CD4-positive, alpha-beta T cell treated with Interleukin-2 at 100 ng/mL for 4 hours (primary cell): Measurements from ENCODE around the gene OCEL1.
A peak's percentile ranks its signal among the peaks of the same experiment; 100 is the strongest.

Source experiments
- DNase-seq: peaks from one replicate; pipeline ENCODE4 v3.0.0-alpha.2; 2020; ENCODE audit warnings: low spot score

OCEL1 gene

DNA sequence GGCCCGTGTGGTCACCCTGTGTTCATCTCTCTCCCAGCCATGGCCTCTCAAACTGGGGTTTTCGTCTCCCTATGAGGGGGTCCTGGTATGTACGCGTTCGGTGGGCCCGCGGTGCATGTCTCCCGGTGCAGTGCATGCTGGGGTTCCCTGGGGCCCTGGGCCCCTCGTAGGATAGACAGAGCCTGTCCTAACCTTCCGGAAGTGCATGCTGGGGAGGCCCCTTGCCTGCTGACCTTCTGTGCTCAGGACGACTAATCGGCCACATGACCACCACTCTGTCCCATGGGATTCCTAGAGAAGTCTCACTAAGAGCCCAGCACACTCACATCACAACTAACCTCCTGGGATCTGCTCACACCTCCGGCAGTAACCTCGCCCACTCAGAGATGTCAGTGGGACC, 15.7 kb upstream of the OCEL1 start:
- no peak for DNase-seq

DNA sequence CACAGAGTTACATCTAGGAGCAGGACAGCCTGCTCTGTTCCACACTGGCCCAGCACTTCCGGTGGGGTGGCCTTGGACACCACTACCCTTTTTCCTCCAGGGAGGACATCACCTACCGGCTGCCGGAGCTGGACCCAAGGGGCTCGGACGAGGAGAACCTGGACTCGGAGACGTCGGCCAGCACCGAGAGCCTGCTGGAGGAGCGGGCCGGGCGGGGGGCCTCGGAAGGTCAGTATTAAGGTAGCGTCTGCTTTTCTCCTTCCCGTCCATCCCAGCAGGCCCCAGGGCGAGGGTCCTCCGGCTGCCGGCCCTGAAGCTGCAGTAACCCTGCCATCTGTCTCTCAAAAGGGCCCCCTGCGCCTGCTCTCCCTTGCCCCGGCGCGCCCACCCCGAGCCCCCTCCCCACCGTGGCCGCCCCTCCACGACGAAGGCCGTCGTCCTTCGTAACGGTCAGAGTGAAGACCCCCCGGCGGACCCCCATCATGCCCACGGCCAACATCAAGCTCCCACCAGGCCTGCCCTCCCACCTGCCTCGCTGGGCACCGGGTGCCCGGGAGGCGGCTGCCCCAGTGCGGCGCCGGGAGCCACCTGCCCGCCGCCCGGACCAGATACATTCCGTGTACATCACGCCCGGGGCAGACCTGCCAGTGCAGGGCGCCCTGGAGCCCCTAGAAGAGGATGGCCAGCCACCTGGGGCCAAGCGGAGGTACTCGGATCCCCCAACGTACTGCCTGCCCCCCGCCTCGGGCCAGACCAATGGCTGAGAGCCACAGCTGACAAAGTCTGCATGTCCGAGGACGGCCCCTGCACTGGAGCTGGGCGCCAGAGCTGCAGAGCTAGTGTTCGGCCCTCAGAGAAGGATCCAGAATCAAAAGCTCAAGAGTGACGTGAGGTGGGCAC, 14.2 kb upstream of the OCEL1 start:
- no peak for DNase-seq

- DNase-seq, result no peak
These were observed 12.7 kb upstream of the OCEL1 start for GRCh38 chr19:17213334-17213733.

GRCh38 chr19:17214508-17215126, 11.4 kb upstream of the OCEL1 start:
- DNase-seq, result no peak

DNA sequence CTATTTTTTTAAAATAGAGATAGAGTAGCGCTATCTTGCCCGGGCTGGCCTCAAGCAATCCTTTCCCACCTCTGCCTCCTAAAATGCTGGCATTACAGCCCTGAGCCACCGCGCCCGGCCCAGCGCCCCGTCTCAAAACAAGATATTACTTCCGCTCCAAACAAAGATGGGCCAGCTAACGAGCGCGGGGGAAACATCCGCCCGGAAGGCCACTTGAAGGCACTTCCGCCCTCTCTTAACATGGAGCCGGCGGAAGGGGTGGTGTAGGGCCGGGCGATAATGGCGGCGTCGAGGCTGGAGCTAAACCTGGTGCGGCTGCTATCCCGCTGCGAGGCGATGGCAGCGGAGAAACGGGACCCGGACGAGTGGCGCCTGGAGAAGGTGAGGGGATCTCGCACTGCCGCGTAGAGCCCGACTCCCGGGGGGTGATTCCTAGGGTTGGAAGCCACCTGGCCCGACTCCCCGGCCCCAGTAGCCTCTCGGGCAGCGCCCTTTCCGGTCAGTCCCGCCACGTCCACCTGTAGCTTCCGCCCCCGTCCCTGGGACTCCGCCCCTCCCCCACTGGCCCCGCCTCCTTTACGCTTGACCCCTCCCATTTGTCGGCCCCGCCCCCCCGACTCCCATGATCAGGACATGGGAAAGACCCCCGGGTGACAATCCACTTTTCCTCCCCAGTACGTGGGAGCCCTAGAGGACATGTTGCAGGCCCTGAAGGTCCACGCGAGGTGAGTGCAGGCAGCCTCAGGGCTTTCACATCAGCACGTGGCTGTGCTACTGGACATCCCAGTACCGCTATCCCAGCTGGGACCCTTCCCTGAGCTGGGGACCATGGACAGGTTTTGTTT, 10.7 kb upstream of the OCEL1 start, which contains the start of gene USE1:
Gene USE1 (plus strand): TSS at position 231 of the 845 bp plus-strand sequence. CDS start 49 bp downstream, at position 280.
- DNase-seq, result peak; percentile 90

GRCh38 chr19:17216058-17216670, 9.9 kb upstream of the OCEL1 start:
- no peak for DNase-seq

DNA sequence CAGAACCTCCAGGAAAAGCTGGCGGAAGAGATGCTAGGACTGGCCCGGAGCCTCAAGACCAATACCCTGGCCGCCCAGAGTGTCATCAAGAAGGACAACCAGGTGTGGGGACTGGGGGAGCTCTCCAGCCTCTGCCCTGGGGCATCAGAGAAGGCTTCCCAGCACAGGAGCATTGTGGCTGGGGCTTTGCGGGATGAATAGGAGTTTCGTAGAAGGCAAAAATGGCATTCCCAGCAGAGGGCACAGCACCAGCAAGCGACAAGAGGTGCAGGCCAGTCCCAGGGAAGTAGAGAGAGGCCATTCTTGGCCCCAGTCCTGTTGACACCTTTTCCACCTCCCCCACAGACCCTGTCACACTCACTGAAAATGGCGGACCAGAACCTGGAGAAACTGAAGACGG, 6.7 kb upstream of the OCEL1 start:
- no peak for DNase-seq

DNA sequence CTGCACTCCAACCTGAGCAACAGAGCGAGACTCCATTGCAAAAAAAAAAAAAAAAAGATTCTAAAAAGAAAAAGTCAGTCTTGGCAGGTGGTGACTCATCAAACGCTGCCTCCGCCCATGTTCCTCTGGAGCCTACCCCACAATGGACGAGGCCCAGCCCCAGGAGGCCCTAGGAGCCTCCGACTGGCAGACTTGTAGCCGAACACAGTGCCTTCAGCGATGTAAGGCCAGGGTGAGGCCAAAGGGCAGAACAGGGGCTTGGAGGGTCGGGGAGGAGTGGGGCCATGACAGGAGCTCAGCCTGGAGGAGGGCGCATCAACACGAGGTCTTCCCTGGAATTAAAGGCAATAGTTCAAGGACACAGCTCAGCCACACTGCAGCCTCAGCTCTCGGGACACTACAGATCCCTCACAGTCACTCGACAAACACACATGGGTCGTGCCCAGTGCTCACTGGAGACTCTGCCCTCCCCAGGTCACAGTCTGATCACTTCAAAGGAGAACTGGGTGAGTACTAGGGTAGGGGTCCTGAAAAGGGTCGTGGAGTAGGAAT, 5.7 kb upstream of the OCEL1 start:
- DNase-seq, result peak; percentile 33

GRCh38 chr19:17225053-17225452, 973 bp upstream of the OCEL1 start:
- DNase-seq, result no peak

DNA sequence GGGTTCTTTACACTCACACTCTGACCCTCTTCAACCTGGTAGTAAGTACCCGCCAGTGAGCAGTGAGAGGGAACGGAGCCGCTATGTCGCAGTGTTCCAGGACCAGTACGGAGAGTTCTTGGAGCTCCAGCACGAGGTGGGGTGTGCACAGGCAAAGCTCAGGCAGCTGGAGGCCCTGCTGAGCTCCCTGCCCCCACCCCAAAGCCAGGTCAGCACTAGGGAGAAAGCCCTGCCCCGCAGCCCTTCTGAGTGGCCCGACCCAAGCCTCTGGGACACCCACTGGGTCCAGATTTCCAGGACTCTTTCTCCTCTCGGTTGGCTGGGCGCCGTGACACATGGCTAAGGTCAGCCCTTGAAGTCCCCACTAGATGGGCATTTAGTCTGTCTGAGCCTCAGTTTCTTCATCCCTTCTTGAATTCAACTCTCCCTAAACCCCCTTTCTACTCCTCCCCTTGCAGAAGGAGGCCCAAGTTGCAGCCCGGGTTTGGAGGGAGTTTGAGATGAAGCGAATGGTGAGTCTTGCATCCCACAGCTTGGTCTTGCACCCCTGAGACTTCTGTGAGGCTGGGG, 1.9 kb downstream of the OCEL1 start:
- no peak for DNase-seq

DNA sequence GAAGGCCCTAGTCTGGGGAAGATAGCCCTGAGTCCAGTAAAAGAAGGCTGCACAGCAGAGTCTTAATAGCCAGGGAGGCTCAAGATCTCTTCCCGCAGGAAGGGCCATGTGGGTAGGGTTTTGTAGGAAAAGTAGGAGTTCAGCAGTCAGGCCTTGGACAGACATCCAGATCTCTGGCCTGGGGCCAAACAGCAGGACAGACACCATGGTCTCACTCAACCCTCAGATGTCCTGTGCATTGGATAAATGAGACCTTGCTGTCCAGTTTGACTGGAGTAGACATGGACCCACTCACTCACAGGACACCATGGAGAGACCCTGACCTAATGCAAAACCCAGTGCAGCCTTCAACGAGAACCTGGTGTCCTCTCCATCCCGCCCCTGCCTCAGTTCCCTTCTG, 3.9 kb downstream of the OCEL1 start:
- DNase-seq, result no peak

GRCh38 chr19:17232258-17232657, 6.2 kb downstream of the OCEL1 start:
- no peak for DNase-seq

DNA sequence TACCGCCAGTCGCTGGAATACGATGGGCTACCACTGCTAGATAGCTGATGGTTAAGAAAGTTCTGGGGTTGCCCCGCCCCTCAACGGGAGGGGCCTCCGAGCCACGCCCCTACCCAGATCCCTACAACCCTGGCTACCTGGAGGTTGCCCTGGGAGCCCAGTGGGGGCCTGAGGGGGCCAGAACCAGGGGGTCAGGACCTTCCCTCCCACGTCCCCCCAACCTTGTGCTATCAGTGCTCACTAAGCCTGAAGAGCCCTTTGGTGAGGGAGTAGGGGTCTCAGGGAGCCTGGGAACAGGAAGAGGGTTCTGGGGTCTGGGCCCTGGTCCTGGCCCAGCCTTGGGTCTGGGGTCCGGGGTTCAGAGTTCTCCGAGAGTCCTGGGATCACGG, 8.9 kb downstream of the OCEL1 start:
- DNase-seq, result peak; percentile 51

DNA sequence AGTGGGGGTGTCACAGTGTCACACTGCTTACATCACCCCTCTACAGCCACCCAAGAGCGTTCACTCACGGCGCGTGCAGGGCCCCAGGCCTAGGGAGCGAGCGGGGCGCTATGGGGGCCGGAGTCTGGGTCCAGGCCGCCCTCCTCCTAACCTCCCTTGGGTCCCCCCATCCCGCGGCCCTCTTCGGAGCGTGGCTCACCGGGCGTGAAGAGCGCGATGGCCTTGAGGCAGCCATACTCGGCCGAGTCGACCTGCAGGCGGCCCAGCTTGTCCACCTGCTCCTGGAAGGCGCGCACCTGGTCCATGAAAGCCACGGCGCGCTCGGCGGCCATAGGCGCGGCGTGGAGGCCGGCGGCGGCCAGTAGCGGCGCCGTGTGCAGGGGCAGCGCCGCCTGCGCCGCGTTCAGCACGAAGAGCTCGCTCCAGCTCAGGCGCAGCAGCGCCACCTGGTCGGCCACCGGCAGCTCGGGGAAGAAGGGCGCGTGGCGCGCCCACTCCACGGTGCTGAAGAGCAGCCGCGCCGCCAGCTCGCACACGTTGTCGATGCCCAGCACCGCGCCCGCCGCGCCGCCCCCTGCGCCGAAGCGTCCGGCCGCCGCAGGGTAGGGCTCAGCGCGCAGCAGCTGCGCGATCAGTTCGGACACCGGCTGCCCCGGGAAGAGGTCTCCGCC, 9.4 kb downstream of the OCEL1 start:
- peak; percentile 77 for DNase-seq

DNA sequence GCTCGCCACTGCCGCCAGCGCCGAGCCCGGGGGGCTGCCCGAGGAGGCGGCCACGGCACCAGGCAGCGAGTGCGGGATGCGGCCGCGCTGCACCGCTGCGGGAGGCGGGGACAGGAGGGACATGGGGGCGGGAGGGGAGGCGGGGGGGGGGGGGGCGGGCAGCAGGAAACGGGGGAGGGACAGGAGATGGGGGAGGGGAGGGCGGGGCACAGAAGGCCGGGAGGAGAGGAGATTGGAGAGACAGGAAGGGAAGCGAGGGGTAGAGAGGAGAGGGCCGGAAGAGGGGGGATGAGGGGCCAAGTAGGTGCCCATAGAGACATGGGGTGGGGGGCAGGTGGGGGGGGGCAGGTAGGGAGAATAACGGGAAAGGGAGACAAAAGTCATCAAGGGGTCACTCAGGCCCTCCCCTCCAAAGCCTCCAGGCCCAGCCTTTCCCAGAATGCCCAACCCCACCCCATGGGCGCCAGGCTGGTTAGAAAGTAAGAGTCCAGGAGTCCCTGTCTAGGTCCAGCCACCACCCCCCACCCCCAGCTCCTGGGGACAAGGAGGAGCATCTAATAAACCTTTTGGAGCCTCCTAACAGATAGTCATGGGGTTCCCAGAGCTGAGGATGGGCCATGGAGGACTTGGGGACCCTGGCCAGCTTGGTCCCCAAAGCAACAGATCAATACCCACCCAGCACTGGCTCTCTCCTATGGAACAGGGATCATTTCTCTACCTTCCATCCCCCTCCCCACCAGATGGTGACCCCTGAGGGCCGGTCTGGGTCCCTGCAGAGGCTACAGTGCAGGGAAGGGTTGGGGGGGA, 10.1 kb downstream of the OCEL1 start:
- DNase-seq, result no peak

- no peak for DNase-seq
These were observed 11.0 kb downstream of the OCEL1 start for GRCh38 chr19:17236811-17237543.

- DNase-seq, result no peak
These were observed 12.0 kb downstream of the OCEL1 start for GRCh38 chr19:17237747-17238706.
